GM18909 (cell line): ENCODE results near the gene UPP1.
A peak's percentile ranks its signal among the peaks of the same experiment; 100 is the strongest.

Experiments
- ATAC-seq: cut with Tn5 transposase; IDR thresholded peaks from one replicate; pipeline ENCODE4 v1.9.1; 2021; ENCODE audit warnings: mild to moderate bottlenecking; ENCODE audit not compliant: unreplicated experiment, poor library complexity

Gene UPP1

DNA sequence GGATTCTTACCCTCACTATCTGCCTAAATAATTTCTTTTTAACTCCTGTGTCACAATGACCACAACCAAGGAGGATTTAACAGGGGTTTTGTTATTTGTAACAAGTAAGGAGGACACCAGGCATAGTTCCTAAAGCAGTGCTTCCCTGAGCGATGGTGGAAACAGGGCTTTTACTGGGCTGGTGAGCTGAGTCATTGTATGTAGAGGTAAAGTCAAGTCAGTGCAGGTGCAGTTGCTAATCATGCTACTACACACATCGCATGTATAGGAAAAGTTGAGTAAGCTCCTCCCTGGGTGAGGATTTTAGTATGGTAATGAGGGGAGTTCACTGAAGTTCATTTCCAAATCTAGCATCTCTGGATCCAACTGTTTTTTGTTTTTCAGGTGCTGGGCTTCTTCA is 59.2 kb downstream of the UPP1 start:
- no peak for ATAC-seq

DNA sequence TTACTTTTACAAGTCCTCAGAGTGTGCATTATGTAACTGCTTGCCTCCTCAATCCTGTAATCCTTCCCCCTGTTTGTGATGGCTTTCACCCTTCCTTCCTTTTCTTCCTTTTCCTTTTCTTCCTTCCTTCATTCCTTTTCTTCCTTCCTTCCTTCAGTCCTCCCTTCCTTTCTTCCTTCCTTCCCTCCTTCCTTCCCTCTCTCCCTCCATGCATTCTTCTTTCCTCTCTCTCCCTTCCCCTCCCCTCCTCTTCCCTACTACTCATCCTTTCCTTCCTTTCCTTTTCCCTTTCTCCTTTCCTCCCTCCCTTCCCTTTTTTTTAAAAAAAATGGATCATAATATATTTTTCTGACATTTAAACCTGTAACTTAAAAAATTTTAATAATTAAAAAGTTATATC is 60.0 kb downstream of the UPP1 start:
- ATAC-seq: no peak

DNA sequence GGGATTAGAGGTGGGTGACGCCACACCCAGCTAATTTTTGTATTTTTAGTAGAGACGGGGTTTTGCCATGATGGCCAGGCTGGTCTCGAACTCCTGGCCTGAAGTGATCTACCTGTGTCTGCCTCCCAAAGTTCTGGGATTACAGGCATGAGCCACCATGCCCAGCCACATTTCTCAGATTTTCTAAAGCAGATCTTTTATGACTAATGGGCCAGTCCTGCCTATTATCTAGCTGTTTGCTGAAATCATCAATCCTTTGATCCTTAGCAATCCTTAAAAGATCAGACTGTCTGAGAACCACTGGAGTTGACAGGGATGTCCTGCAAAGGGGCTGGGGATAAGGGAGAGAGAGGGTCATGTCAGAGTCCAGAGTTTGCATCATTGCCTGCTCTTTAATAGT is 61.0 kb downstream of the UPP1 start:
- ATAC-seq: no peak

DNA sequence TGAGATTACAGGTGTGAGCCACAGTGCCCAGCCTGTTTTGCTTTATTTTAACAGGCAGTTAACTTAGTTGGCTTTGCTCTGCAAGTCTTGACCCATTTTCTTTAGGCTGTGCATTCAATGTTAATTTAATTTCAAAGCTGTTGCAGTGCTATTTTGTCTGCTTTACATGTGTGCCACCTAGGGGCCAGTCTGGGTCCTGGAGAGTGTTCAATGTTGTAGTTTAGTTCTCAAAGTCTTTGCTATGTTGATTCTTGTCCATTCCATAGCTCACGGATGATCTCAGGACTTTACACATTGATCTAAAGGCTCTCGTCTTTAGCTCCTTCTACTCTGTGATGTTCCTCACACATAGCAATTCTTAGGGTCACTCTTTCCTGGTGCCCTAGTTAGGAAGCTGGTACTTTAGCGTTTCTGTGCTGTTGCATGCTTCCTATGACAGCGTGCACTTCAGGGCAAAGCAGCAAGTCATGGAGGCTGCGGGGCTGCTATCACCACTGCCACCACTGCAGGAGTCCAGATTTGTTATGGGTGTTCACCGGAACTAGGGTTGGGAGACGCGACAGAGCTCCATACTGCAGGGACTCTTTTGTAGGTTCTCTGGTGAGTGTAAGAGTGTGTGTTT is 65.8 kb downstream of the UPP1 start:
- peak; percentile 65 for ATAC-seq
